IMR-90 (cell line): Measurements from ENCODE around the gene ADARB2.

Experiments
- CEBPB ChIP-seq: IDR thresholded peaks from 2 replicates; pipeline ENCODE4 v1.6.1; 2012; ENCODE audit warnings: low read depth, low read length, improper control_type of control experiment
- CHD1 ChIP-seq: IDR thresholded peaks from 2 replicates; pipeline ENCODE4 v1.6.1; 2012; ENCODE audit warnings: low read depth, low read length, improper control_type of control experiment
- CTCF ChIP-seq: conservative IDR thresholded peaks from 2 replicates; pipeline ENCODE4 v1.5.1; 2012; ENCODE audit warnings: mild to moderate bottlenecking, low read depth, low read length, improper control_type of control experiment
- ELK1 ChIP-seq: fragments of 150-350 bp; IDR thresholded peaks from 2 replicates; pipeline ENCODE4 v1.6.1; 2016; ENCODE audit warnings: low read depth, mild to moderate bottlenecking, low read length, moderate library complexity, borderline replicate concordance
- FOS ChIP-seq: fragments of 150-350 bp; IDR thresholded peaks from 2 replicates; pipeline ENCODE4 v1.6.1; 2016; ENCODE audit warnings: low read depth, low read length
- POLR2A ChIP-seq: IDR thresholded peaks from 2 replicates; pipeline ENCODE4 v1.6.1; 2012; ENCODE audit warnings: mild to moderate bottlenecking, low read depth, low read length
- RAD21 ChIP-seq: IDR thresholded peaks from 2 replicates; pipeline ENCODE4 v1.6.1; 2012; ENCODE audit warnings: low read length, improper control_type of control experiment
- RFX5 ChIP-seq: IDR thresholded peaks from 2 replicates; pipeline ENCODE4 v1.8.0; 2012; ENCODE audit warnings: low read depth, mild to moderate bottlenecking, low read length, moderate library complexity
- SMC3 ChIP-seq: fragments of 150-350 bp; IDR thresholded peaks from 2 replicates; pipeline ENCODE4 v1.6.1; 2016; ENCODE audit warnings: low read depth, mild to moderate bottlenecking, antibody characterized with exemption, low read length, moderate library complexity
- USF2 ChIP-seq: fragments of 150-350 bp; IDR thresholded peaks from 2 replicates; pipeline ENCODE4 v1.6.1; 2017; ENCODE audit warnings: mild to moderate bottlenecking, antibody characterized with exemption, low read length, low read depth

GRCh38 chr10:1434912-1435692, 302.2 kb downstream of the ADARB2 start:
- TF ChIP-seq CTCF, result no peak
- TF ChIP-seq FOS, result no peak
- TF ChIP-seq RAD21, result no peak
- TF ChIP-seq CHD1, result no peak
- no peak for TF ChIP-seq ELK1
- no peak for TF ChIP-seq POLR2A
- TF ChIP-seq RFX5, result no peak
- TF ChIP-seq CEBPB, result no peak
- TF ChIP-seq USF2, result no peak
- no peak for TF ChIP-seq SMC3
